ENCODE results near the gene MTFP1. TPM values are rescaled to one million over a fixed set of nuclear protein-coding genes. Genes with fewer than 3 reads are reported as not detected.
A peak's percentile ranks its signal among the peaks of the same experiment; 100 is the strongest.

The MTFP1 gene
- total RNA-seq, 4 donors from 2014 or later: 1.2 to 5.5 (median 3.2) TPM; not detected in 1

- Histone ChIP-seq H3K4me3 (no peak overlapping the region), H3K9me3 (no peaks in the 10 kb centered on the region)
- TF ChIP-seq, protein P1, sequence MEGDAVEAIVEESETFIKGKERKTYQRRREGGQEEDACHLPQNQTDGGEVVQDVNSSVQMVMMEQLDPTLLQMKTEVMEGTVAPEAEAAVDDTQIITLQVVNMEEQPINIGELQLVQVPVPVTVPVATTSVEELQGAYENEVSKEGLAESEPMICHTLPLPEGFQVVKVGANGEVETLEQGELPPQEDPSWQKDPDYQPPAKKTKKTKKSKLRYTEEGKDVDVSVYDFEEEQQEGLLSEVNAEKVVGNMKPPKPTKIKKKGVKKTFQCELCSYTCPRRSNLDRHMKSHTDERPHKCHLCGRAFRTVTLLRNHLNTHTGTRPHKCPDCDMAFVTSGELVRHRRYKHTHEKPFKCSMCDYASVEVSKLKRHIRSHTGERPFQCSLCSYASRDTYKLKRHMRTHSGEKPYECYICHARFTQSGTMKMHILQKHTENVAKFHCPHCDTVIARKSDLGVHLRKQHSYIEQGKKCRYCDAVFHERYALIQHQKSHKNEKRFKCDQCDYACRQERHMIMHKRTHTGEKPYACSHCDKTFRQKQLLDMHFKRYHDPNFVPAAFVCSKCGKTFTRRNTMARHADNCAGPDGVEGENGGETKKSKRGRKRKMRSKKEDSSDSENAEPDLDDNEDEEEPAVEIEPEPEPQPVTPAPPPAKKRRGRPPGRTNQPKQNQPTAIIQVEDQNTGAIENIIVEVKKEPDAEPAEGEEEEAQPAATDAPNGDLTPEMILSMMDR (IDR thresholded peaks at IDR 0.05): no peak
- TF ChIP-seq POLR2A (IDR thresholded peaks at IDR 0.05): no peak
Measured at GRCh38 chr22:30433227-30433626, 7.7 kb downstream of the MTFP1 start.

GRCh38 chr22:30433773-30434172 is 8.2 kb downstream of the MTFP1 start:
- Histone ChIP-seq H3K27me3 (no peaks in the 10 kb centered on the region), H3K9me3 (no peaks in the 10 kb centered on the region), H3K36me3 (no peaks in the 10 kb centered on the region), H3K4me1 (no peaks in the 10 kb centered on the region), H3K27ac (no peak overlapping the region), H3K4me3 (no peak overlapping the region)
- TF ChIP-seq POLR2A (IDR thresholded peaks at IDR 0.05): no peak
- TF ChIP-seq, protein P1 (IDR thresholded peaks at IDR 0.05): no peak
- no peak for DNase-seq
- intact Hi-C loops (cut with DNase I; ENCODE audit: low total_unique reads): no loop called here

More at GRCh38 chr22:30433227-30433626, 7.7 kb downstream of the MTFP1 start:
- no peaks in the 10 kb centered on the region for H3K4me1 ChIP-seq
- intact Hi-C loops (cut with DNase I; ENCODE audit: low total_unique reads): no loop called here
- H3K27ac ChIP-seq: no peak overlapping the region
- no peak for DNase-seq
- no peaks in the 10 kb centered on the region for H3K36me3 ChIP-seq
- no peaks in the 10 kb centered on the region for H3K27me3 ChIP-seq

GRCh38 chr22:30434843-30435242 is 9.3 kb downstream of the MTFP1 start:
- DNase-seq: no peak
- H3K9me3 ChIP-seq: no peaks in the 10 kb centered on the region
- H3K36me3 ChIP-seq: no peaks in the 10 kb centered on the region
- TF ChIP-seq POLR2A (IDR thresholded peaks at IDR 0.05): no peak
- TF ChIP-seq, protein P1 (IDR thresholded peaks at IDR 0.05): no peak
- no peaks in the 10 kb centered on the region for H3K4me1 ChIP-seq
- no peaks in the 10 kb centered on the region for H3K27me3 ChIP-seq
- intact Hi-C loops (cut with DNase I; ENCODE audit: low total_unique reads): no loop called here
- H3K4me3 ChIP-seq: no peak overlapping the region
- H3K27ac ChIP-seq: no peak overlapping the region

- no peak overlapping the region for H3K4me3 ChIP-seq
- H3K27me3 ChIP-seq: no peaks in the 10 kb centered on the region
- H3K9me3 ChIP-seq: no peaks in the 10 kb centered on the region
- no peak overlapping the region for H3K27ac ChIP-seq
- no peaks in the 10 kb centered on the region for H3K4me1 ChIP-seq
- no peaks in the 10 kb centered on the region for H3K36me3 ChIP-seq
- DNase-seq: peak; percentile 21 to 24
- intact Hi-C loops (cut with DNase I; ENCODE audit: low total_unique reads): no loop called here
- no peak for TF ChIP-seq POLR2A (IDR thresholded peaks at IDR 0.05)
- TF ChIP-seq, protein P1 (IDR thresholded peaks at IDR 0.05): no peak
Measured at GRCh38 chr22:30435674-30436126, 10.1 kb downstream of the MTFP1 start.

GRCh38 chr22:30436196-30436595 is 10.6 kb downstream of the MTFP1 start:
- Histone ChIP-seq H3K4me3 (no peak overlapping the region), H3K27me3 (no peaks in the 10 kb centered on the region), H3K27ac (no peak overlapping the region), H3K4me1 (no peaks in the 10 kb centered on the region), H3K9me3 (no peaks in the 10 kb centered on the region), H3K36me3 (no peaks in the 10 kb centered on the region)
- no peak for DNase-seq
- intact Hi-C loops (cut with DNase I; ENCODE audit: low total_unique reads): no loop called here
- TF ChIP-seq, protein P1 (IDR thresholded peaks at IDR 0.05): no peak
- TF ChIP-seq POLR2A (IDR thresholded peaks at IDR 0.05): no peak
